Activated CD8-positive, alpha-beta memory T cell treated with anti-CD3 and anti-CD28 coated beads, Interleukin-2, amount 50 U/mL, for 4 hours (primary cell): Measurements from ENCODE around the gene TBC1D4.

ENCODE experiments used
- DNase-seq: peaks from one replicate; pipeline ENCODE4 v3.0.0-alpha.2; 2020

TBC1D4 gene

DNA sequence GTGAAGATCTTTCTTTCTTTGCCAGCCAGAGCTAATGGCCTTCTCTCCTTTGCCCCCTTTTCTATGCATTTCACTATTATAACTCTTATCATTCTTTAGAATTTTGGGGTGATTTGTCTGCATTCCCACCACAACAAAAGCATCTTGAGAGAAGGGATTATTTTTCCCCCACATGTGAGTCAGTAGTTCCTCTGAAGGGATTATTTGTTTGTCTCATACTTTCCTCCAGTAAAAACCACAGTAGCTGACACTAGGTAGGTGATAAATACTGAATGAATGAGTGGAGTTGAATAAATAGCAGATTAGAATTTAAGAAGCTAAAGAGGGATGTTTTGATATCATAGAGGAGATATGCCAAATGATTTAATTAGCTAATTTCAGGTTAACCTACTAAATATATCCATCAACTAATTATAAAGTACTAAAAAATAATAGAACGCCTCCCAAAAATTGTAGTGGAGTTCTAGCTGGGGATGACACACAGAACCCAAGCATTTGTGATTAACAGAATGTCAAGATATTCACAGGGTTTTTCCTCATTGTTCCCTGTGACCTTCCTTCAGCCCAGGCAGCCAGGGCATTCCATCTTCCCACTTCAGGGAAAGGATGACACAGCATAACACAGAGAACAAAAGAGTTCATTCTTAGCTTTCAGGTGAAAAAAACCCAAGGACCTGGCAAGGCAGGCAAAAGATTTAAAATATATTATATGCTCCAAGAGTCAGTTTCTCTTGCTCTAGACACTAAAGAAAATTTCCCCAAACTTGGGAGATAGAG is 3.5 kb upstream of the TBC1D4 start:
- no peak for DNase-seq

GRCh38 chr13:75482820-75483079 is 781 bp upstream of the TBC1D4 start:
- DNase-seq: no peak

GRCh38 chr13:75481176-75482069 is 546 bp downstream of the TBC1D4 start:
- peak; percentile 21 for DNase-seq

GRCh38 chr13:75480671-75481175 is 1.2 kb downstream of the TBC1D4 start:
- DNase-seq: no peak

DNA sequence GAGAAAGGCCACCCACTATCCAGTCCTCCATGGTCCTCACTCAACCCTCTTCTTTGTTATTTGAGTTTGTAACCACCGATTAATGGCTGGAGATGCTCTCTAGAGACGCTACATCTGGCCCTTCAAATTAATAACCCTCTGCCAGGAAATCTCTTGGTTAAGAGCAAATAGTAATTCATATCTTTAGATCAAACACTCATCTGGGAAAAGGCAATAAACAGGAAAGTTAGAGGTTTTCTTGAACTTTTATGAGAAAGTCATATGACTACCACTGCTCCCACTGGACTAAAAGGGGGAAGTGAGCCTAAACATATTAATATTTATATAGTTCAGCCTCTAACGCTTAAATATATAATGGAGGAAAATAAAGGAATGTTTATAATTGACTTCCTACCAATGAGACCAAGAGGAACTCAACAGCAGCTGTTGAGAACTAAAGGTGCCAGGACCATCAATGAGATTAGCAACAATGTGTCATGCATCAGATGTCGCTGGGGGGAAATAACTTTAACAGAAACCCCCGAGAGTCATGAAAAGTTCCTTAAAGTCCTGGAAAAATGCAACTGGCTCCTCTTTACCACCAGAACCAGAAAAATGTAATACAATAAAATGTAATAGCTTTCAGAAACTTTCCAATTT is 2.7 kb downstream of the TBC1D4 start:
- no peak for DNase-seq

GRCh38 chr13:75478659-75479058 is 3.3 kb downstream of the TBC1D4 start:
- no peak for DNase-seq

- no peak for DNase-seq
Observed at GRCh38 chr13:75474956-75475355, 7.0 kb downstream of the TBC1D4 start.

DNA sequence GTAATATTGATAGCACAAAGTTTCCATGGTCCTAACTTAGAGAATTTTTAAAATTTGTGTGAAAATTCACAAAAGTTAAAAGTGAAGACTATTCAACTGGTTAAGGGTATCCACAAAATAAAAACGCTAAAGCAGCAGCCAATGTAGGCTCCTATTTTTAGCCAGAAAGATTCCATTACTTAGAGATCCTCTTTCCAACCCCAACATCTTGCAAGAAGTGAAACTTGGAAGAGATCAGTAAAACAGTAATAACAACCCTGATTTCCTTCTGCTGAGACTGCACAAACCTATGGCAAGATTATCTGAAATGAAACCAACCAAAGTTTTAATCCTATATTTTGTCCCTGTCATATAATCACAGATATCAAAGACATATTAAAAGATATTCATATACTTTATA is 8.5 kb downstream of the TBC1D4 start:
- no peak for DNase-seq

DNA sequence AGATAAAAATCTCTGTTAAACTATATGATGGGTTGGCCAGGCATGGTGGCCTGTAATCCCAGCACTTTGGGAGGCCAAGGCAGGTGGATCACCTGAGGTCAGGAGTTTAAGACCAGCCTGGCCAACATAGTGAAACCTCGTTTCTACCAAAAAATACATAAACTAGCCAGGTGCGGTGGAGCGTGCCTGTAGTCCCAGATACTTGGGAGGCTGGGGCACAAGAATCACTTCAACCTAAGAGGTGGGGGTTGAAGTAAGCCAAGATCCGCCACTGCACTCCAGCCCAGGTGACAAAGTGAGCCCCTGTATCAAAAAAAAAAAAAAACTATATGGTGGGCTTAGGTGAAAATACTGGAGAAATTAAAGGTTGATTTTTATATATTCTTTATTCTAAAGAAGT is 11.3 kb downstream of the TBC1D4 start:
- no peak for DNase-seq

DNA sequence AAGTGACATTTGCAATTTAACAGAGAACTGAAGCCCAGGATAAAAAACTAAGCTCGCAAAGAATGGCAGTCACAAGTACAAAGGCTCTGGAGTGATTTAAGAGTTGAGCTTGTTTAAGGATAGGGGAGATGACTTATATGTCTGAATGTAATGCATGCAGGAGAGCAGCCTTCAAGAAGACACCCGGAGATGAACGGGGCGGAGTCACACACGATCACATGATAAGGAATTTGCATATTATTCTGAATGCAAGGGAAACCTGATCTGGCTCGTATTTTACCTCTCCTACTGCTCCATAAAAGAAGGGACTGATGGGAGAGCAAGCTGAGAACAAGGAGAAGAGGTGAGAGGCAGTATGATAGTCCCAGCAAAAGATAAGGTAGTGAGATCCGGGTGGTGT is 12.9 kb downstream of the TBC1D4 start:
- DNase-seq: no peak

DNA sequence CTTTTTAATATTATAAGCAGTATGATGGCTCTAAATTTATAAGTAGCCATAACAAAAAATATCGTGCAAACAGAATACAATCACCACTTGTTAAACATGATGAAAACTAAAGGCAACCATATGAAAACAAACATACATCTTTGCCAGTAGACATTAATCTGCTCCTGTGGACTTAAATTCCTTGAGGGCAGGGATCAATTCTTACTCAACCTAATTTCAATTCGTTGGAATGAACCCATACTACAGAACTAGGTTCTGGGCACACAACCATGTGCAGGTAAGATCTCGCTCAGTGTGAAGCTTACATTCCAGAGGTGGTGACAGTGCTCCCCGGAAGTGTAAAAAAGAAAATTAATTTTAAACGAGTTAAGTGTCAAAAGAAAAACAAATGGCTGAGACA is 13.4 kb downstream of the TBC1D4 start:
- no peak for DNase-seq

- DNase-seq: no peak
Observed at GRCh38 chr13:75468098-75468497, 13.9 kb downstream of the TBC1D4 start.

GRCh38 chr13:75467040-75467728 is 14.8 kb downstream of the TBC1D4 start:
- no peak for DNase-seq

DNA sequence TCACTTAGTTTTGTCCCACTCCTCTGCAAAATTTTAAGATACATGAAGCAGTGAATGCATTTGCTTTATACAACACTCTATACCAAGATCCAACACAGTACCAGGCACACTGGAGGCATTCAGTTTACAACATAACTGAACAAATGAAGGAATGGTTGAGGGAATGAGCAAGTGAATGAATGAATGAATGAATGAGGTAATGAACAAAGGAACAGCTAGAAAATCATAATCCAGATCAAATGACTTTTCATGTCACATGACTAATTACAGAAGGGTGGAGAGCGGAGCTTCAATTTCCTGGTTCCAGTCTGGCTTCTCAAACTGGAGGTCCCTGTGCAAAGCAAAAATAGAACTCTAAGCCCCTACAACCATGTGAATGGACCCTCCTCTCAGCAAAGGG is 16.7 kb downstream of the TBC1D4 start:
- DNase-seq: no peak

DNA sequence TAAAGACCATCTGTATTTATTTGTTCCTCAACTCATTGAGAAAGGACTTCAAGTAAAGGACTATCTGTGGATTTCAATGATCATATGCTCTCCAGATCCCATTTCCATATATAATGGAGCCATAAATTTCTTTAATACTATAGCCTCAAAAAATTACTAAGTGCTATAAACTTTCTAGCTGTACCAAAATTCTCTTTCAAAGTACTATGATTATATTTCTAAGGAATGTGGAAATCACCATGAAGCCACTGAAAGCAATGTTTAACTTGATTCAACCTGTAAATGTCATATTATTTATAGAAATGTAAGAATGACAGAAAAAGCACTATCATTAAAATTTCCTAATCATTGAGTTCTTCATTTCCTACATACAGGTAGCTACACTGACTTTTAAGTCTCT is 20.7 kb downstream of the TBC1D4 start:
- no peak for DNase-seq

DNA sequence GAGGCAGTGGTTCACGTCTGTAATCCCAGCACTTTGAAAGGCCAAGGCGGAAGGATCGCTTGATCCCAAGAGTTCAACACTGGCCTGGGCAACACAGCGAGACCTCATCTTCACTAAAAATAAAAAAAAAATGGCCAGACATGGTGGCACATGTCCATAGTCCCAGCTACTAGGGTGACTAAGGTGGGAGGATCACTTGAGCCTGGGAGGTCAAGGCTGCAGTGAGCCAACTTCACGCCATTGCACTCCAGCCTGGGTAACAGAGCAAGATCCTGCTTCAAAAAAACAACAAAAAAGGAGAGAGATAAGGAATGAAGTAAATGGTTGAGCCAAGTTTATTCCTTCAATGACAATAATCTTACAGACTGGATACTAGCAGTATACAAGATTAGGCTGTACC is 21.3 kb downstream of the TBC1D4 start:
- no peak for DNase-seq

- no peak for DNase-seq
Observed at GRCh38 chr13:75458696-75459422, 23.1 kb downstream of the TBC1D4 start.

GRCh38 chr13:75455962-75456361 is 26.0 kb downstream of the TBC1D4 start:
- no peak for DNase-seq

- no peak for DNase-seq
Observed at GRCh38 chr13:75454497-75454896, 27.5 kb downstream of the TBC1D4 start.

GRCh38 chr13:75452564-75452963 is 29.4 kb downstream of the TBC1D4 start:
- DNase-seq: no peak

DNA sequence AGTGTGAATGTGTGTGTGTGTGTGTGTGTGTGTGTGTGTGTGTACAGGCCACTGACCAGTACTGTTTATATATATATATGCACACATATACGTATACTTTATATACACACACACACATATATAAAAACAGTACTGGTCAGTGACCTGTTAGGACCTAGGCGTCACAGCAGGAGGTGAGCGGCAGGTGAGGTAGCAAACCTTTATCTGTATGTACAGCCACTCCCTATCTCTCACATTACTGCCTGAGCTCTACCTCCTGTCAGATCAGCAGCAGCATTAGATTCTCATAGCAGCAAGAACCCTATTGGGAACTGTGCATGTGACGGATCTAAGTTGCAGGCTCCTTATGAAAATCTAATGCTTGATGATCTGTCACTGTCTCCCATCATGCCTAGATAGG is 34.5 kb downstream of the TBC1D4 start:
- DNase-seq: no peak

DNA sequence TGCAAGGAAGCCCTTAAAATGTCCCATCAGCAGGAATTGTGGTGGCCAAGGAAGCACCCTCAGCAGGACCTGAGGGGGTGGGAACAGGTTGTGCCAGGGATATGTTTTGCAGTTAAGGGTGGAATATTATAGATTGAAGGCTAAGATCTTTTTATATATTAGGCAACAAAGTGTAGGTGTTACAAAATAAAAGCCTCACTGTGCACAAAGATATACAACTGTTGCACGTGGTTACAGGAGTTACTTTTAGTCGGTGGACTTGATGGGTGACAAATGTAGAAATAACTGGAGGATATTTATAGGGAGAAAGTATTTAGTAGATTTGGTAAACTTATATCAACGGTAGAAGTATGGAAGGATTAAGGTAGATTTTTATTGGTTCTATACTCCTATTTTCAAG is 35.1 kb downstream of the TBC1D4 start:
- no peak for DNase-seq
